PFSK-1 (cell line): ENCODE data around the gene NFAM1.

Source experiments
- FOXP2 ChIP-seq: optimal IDR thresholded peaks from 2 replicates; pipeline ENCODE3; 2011; ENCODE audit warnings: borderline replicate concordance, control low read depth, inconsistent platforms; ENCODE audit not compliant: insufficient read depth; ENCODE audit errors: extremely low read length, extremely low read depth
- POLR2AphosphoS5 ChIP-seq: IDR thresholded peaks from 2 replicates; pipeline ENCODE4 v1.6.1; 2012; ENCODE audit warnings: low read depth, mild to moderate bottlenecking, control low read depth, low read length, moderate library complexity
- REST ChIP-seq, 2 experiments: IDR thresholded peaks; 2 replicates each; pipeline versions ENCODE4 v1.6.1 to v1.8.0; 2011 to 2012; ENCODE audit warnings: low read depth in 2 of 2, low read length in 2 of 2, control low read depth in 1 of 2, inconsistent platforms in 1 of 2, mild to moderate bottlenecking in 1 of 2, moderate library complexity in 1 of 2; ENCODE audit not compliant: insufficient read depth in 1 of 2
- TAF1 ChIP-seq: IDR thresholded peaks from 2 replicates; pipeline ENCODE4 v1.6.1; 2012; ENCODE audit warnings: low read length, control low read depth, borderline replicate concordance; ENCODE audit not compliant: insufficient read depth

GRCh38 chr22:42459287-42460063, 27.3 kb upstream of the NFAM1 start:
- TF ChIP-seq POLR2AphosphoS5 (no peak), TAF1 (no peak), FOXP2 (no peak), REST (IDR thresholded peaks at IDR 0.05; ENCODE audit: insufficient read depth in 1 of 2, low read depth in 2 of 2, low read length in 2 of 2) (no peak)
